H9 (cell line): ENCODE data around the gene OSGIN1. TPM values are rescaled to one million over a fixed set of nuclear protein-coding genes. Genes with fewer than 3 reads are reported as not detected.

Experiments used
- DNase-seq: peaks from one replicate; pipeline ENCODE4 v3.0.0-alpha.2; 2017
- H2AFZ ChIP-seq: one replicate; pipeline ENCODE4 v1.6.1; 2013; ENCODE audit warnings: mild to moderate bottlenecking, low read length, control low read depth, moderate library complexity
- H2AK5ac ChIP-seq: 2 replicates; pipeline ENCODE4 v1.6.1; 2013; ENCODE audit warnings: low read length, control low read depth, mixed read lengths; ENCODE audit not compliant: insufficient read length
- H2BK120ac ChIP-seq: one replicate; pipeline ENCODE4 v1.6.1; 2013; ENCODE audit warnings: low read depth, mild to moderate bottlenecking, low read length, control low read depth, inconsistent platforms; ENCODE audit not compliant: poor library complexity, severe bottlenecking
- H2BK12ac ChIP-seq: 2 replicates; pipeline ENCODE4 v1.6.1; 2013; ENCODE audit warnings: low read length, control low read depth, mixed read lengths, low read depth; ENCODE audit not compliant: insufficient read length
- H2BK15ac ChIP-seq: 2 replicates; pipeline ENCODE4 v1.6.1; 2013; ENCODE audit warnings: low read depth, low read length, control low read depth
- H2BK20ac ChIP-seq: one replicate; pipeline ENCODE4 v1.6.1; 2013; ENCODE audit warnings: low read depth, mild to moderate bottlenecking, low read length, control low read depth, inconsistent platforms; ENCODE audit not compliant: poor library complexity, severe bottlenecking
- H2BK5ac ChIP-seq: 2 replicates; pipeline ENCODE4 v1.6.1; 2013; ENCODE audit warnings: low read length, control low read depth, mixed read lengths; ENCODE audit not compliant: insufficient read length
- H3K14ac ChIP-seq: 2 replicates; pipeline ENCODE4 v1.6.1; 2013; ENCODE audit warnings: low read length, control low read depth; ENCODE audit not compliant: insufficient read depth
- H3K18ac ChIP-seq: 2 replicates; pipeline ENCODE4 v1.6.1; 2013; ENCODE audit warnings: low read depth, mild to moderate bottlenecking, mixed read lengths, low read length, control low read depth; ENCODE audit not compliant: insufficient read length
- H3K23ac ChIP-seq: 2 replicates; pipeline ENCODE4 v1.6.1; 2013; ENCODE audit warnings: low read length, control low read depth, mixed read lengths, low read depth; ENCODE audit not compliant: insufficient read length
- H3K23me2 ChIP-seq: 2 replicates; pipeline ENCODE4 v1.6.1; 2013; ENCODE audit warnings: low read depth, mild to moderate bottlenecking, mixed read lengths, low read length, control low read depth; ENCODE audit not compliant: insufficient read length, poor library complexity, severe bottlenecking
- H3K27ac ChIP-seq: 2 replicates; pipeline ENCODE4 v1.5.1; 2013; ENCODE audit warnings: low read length, control low read depth, mixed read lengths, low read depth; ENCODE audit not compliant: insufficient read length
- H3K27me3 ChIP-seq: 2 replicates; pipeline ENCODE4 v1.6.1; 2013; ENCODE audit warnings: low read length, control low read depth, inconsistent platforms; ENCODE audit not compliant: insufficient read depth
- H3K4ac ChIP-seq: 2 replicates; pipeline ENCODE4 v1.6.1; 2013; ENCODE audit warnings: low read depth, mild to moderate bottlenecking, control low read depth, inconsistent platforms, low read length, moderate library complexity
- H3K4me1 ChIP-seq: 2 replicates; pipeline ENCODE4 v1.6.1; 2013; ENCODE audit warnings: low read length, control low read depth, inconsistent platforms; ENCODE audit not compliant: insufficient read depth
- H3K4me2 ChIP-seq: 2 replicates; pipeline ENCODE4 v1.6.1; 2013; ENCODE audit warnings: low read length, control low read depth, mixed read lengths; ENCODE audit not compliant: insufficient read length, insufficient read depth
- H3K56ac ChIP-seq: 2 replicates; pipeline ENCODE4 v1.6.1; 2013; ENCODE audit warnings: low read depth, mild to moderate bottlenecking, mixed read lengths, low read length, control low read depth; ENCODE audit not compliant: insufficient read length
- H3K79me1 ChIP-seq: 2 replicates; pipeline ENCODE4 v1.6.1; 2013; ENCODE audit warnings: low read depth, mild to moderate bottlenecking, moderate library complexity, low read length, control low read depth, inconsistent platforms; ENCODE audit not compliant: insufficient read depth, poor library complexity, severe bottlenecking
- H3K79me2 ChIP-seq: 2 replicates; pipeline ENCODE4 v1.6.1; 2013; ENCODE audit warnings: low read length, control low read depth, inconsistent platforms; ENCODE audit not compliant: insufficient read depth
- H3K9ac ChIP-seq: 2 replicates; pipeline ENCODE4 v1.6.1; 2013; ENCODE audit warnings: low read length, control low read depth, mixed read lengths; ENCODE audit not compliant: insufficient read length; ENCODE audit errors: extremely low read depth
- H3K9me3 ChIP-seq: one replicate; pipeline ENCODE4 v1.6.1; 2013; ENCODE audit warnings: low read depth, low read length, inconsistent platforms; ENCODE audit not compliant: control insufficient read depth
- H3T11ph ChIP-seq: one replicate; pipeline ENCODE4 v1.6.1; 2013; ENCODE audit warnings: mild to moderate bottlenecking, low read length, control low read depth, inconsistent platforms
- H4K20me1 ChIP-seq: one replicate; pipeline ENCODE4 v1.6.1; 2013; ENCODE audit not compliant: control insufficient read depth, insufficient read length, insufficient read depth
- H4K5ac ChIP-seq: 2 replicates; pipeline ENCODE4 v1.6.1; 2013; ENCODE audit warnings: low read depth, mild to moderate bottlenecking, mixed read lengths, low read length, control low read depth; ENCODE audit not compliant: insufficient read length
- H4K8ac ChIP-seq: replicated peaks from 2 replicates; pipeline ENCODE4 v1.6.1; 2013; ENCODE audit warnings: low read length, control low read depth, mixed read lengths, low read depth; ENCODE audit not compliant: insufficient read length
- H4K91ac ChIP-seq: 2 replicates; pipeline ENCODE4 v1.6.1; 2013; ENCODE audit warnings: low read depth, mild to moderate bottlenecking, moderate library complexity, mixed read lengths, low read length, control low read depth; ENCODE audit not compliant: insufficient read length
- H3K27ac Mint-ChIP-seq, 3 experiments: 2 replicates in 2 of 3; 3 replicates in 1 of 3; pipeline ENCODE4 v1.8.0; 2020 to 2021; ENCODE audit warnings: mixed read lengths in 3 of 3, mild to moderate bottlenecking in 1 of 3, moderate library complexity in 1 of 3
- H3K27me3 Mint-ChIP-seq: 2 replicates; pipeline ENCODE4 v1.8.0; 2021; ENCODE audit warnings: low read depth, mild to moderate bottlenecking, moderate library complexity, mixed read lengths
- H3K36me3 Mint-ChIP-seq, 3 experiments: 2 replicates in 2 of 3; 3 replicates in 1 of 3; pipeline ENCODE4 v1.8.0; 2020 to 2021; ENCODE audit warnings: low read depth in 3 of 3, mixed read lengths in 3 of 3; ENCODE audit not compliant: insufficient read depth in 1 of 3
- H3K4me1 Mint-ChIP-seq, 2 experiments: 2 replicates each; pipeline ENCODE4 v1.8.0; 2020; ENCODE audit warnings: mixed read lengths in 2 of 2
- H3K4me3 Mint-ChIP-seq, 2 experiments: 2 replicates in 1 of 2; 3 replicates in 1 of 2; pipeline ENCODE4 v1.8.0; 2020 to 2021; ENCODE audit warnings: mild to moderate bottlenecking in 2 of 2, mixed read lengths in 2 of 2, moderate library complexity in 1 of 2
- H3K9me3 Mint-ChIP-seq, 2 experiments: 2 replicates in 1 of 2; 3 replicates in 1 of 2; pipeline ENCODE4 v1.8.0; 2020; ENCODE audit warnings: mild to moderate bottlenecking in 2 of 2, mixed read lengths in 2 of 2, moderate library complexity in 1 of 2
- WGBS: extraction: QIAGEN DNeasy Blood & Tissue Kit; methylation state at CpG from one replicate; pipeline ENCODE4 v1.1.7; 2013; ENCODE audit warnings: missing lambda C conversion rate, low lambda C conversion rate, mixed read lengths; ENCODE audit not compliant: insufficient read length; ENCODE audit errors: extremely low coverage; 5-methylcytosine and 5-hydroxymethylcytosine counted together
- total RNA-seq: library from RNA; stranded (reverse); gene quantifications from 2 replicates; pipeline ENCODE4 v1.2.1, GENCODE V29; 2021
- TF ChIP-seq, protein P1 (sequence below): fragments of 200-600 bp; sonication (generic); conservative IDR thresholded peaks from 3 replicates; pipeline ENCODE4 v1.8.0; 2021; ENCODE audit warnings: antibody characterized with exemption, mild to moderate bottlenecking

Gene OSGIN1
- total RNA-seq, 1 experiment from 2014 or later, result 0.63 TPM

DNA sequence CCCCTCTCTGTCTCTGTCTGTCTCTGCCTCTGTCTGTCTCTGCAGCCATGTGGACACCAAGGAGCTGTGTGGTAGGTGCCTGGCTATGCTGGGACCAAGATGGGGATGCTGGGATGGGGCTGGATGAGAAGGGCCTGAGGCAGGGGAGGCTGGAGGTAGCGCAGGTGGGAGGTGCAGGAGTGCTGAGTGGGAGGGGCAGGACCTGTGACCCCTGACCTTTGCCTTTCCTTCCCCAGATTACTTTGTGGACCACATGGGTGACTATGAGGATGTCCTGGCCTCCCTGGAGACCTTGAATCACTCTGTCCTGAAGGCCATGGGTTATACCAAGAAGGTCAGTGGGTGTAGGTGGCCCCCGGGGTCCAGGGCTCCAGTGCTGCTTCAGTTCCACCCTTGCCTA lies 27.8 kb downstream of the OSGIN1 start:
- no CpG with 5 or more reads among the region's 2 CpGs for WGBS
- no peak overlapping the region for H2BK5ac ChIP-seq
- H2BK12ac ChIP-seq, result no peak overlapping the region
- Mint-ChIP-seq H3K4me3 (no peak overlapping the region), H3K36me3 (peaks cover 21 to 41% (median 25%) of the 10 kb centered on the region in 3 experiments), H3K4me1 (peaks cover 26 to 37% of the 10 kb centered on the region in 2 experiments), H3K9me3 (peaks cover 20 to 21% of the 10 kb centered on the region in 2 experiments), H3K27ac (peak overlapping the region in 2 of 3 experiments; percentile 35 to 67; a peak in 2 of 7 replicates), H3K27me3 (peaks cover 21% of the 10 kb centered on the region)
- no peak overlapping the region for H2AK5ac ChIP-seq
- no peaks in the 10 kb centered on the region for H3K4me1 ChIP-seq
- H3K23ac ChIP-seq, result no peak overlapping the region
- H3K4me2 ChIP-seq, result no peak overlapping the region
- H3K56ac ChIP-seq, result no peak overlapping the region
- no peak overlapping the region for H3T11ph ChIP-seq
- H4K91ac ChIP-seq, result no peak overlapping the region
- TF ChIP-seq, protein P1, sequence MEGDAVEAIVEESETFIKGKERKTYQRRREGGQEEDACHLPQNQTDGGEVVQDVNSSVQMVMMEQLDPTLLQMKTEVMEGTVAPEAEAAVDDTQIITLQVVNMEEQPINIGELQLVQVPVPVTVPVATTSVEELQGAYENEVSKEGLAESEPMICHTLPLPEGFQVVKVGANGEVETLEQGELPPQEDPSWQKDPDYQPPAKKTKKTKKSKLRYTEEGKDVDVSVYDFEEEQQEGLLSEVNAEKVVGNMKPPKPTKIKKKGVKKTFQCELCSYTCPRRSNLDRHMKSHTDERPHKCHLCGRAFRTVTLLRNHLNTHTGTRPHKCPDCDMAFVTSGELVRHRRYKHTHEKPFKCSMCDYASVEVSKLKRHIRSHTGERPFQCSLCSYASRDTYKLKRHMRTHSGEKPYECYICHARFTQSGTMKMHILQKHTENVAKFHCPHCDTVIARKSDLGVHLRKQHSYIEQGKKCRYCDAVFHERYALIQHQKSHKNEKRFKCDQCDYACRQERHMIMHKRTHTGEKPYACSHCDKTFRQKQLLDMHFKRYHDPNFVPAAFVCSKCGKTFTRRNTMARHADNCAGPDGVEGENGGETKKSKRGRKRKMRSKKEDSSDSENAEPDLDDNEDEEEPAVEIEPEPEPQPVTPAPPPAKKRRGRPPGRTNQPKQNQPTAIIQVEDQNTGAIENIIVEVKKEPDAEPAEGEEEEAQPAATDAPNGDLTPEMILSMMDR, result no peak
- H2BK120ac ChIP-seq, result no peak overlapping the region
- DNase-seq, result no peak
- H3K27me3 ChIP-seq, result no peaks in the 10 kb centered on the region
- no peak overlapping the region for H4K8ac ChIP-seq
- H3K79me2 ChIP-seq, result no peaks in the 10 kb centered on the region
- no peak overlapping the region for H2AFZ ChIP-seq
- H4K20me1 ChIP-seq, result no peaks in the 10 kb centered on the region
- H3K27ac ChIP-seq, result no peak overlapping the region
- H3K9ac ChIP-seq, result no peak overlapping the region
- peaks cover 11% of the 10 kb centered on the region for H3K9me3 ChIP-seq
- H4K5ac ChIP-seq, result no peak overlapping the region
- H3K4ac ChIP-seq, result no peak overlapping the region
- H3K18ac ChIP-seq, result no peak overlapping the region
- no peaks in the 10 kb centered on the region for H3K23me2 ChIP-seq
- H2BK20ac ChIP-seq, result no peak overlapping the region
- H3K14ac ChIP-seq, result no peak overlapping the region
- H2BK15ac ChIP-seq, result no peak overlapping the region
- H3K79me1 ChIP-seq, result no peaks in the 10 kb centered on the region
